ENCODE measurements around the gene HDAC11.

HDAC11 gene

DNA sequence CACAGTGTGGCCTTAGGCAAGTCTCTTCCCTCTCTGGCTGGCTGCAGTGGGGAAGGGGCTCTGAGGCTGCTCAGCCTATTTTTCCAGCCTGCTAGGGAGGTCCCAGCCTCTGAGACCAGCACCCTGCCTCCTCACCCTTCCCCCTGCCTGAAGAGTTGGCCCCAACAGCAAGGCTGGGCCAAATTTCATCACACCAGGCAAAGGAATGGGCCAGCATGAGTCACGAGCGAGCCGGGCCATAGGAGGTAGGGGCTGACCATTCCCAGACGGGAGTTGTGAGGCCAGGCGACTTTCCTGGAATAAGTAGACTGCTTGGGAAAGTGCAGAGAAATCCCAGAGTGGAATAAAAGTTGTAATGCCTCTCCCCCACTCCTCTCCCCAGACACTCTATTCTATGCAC, 63.1 kb downstream of the HDAC11 start:
- no peak for DNase-seq (ENCODE audit: low read depth in 2 of 2)

DNA sequence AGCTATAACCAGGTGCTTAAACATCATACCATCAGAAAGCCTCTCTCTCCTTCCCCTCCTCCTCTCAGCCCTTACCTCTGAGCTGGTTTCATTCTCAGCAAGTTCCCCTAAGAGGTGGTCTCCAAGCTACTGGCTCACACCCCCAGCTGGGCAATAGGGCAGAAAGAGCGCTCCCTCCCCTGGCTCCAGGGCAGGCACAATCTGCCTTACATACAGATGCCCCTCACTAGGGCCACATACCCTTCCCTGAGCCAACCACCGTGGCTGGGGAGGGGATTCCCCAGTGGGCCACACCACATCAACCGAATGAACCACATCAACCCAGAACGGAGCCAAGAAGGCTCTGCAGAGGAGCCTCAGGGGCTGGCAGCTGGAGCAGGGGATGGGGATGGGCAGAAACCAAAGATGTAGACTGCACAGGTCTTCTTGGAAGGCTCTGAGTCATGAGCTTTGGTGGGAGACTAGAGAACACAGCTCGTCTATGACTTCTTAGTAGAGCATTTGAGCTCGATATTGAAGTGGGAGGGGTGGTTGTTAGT, 64.3 kb downstream of the HDAC11 start:
- DNase-seq (ENCODE audit: low read depth in 2 of 2), result peak in 1 of 2 donors; percentile 6

DNA sequence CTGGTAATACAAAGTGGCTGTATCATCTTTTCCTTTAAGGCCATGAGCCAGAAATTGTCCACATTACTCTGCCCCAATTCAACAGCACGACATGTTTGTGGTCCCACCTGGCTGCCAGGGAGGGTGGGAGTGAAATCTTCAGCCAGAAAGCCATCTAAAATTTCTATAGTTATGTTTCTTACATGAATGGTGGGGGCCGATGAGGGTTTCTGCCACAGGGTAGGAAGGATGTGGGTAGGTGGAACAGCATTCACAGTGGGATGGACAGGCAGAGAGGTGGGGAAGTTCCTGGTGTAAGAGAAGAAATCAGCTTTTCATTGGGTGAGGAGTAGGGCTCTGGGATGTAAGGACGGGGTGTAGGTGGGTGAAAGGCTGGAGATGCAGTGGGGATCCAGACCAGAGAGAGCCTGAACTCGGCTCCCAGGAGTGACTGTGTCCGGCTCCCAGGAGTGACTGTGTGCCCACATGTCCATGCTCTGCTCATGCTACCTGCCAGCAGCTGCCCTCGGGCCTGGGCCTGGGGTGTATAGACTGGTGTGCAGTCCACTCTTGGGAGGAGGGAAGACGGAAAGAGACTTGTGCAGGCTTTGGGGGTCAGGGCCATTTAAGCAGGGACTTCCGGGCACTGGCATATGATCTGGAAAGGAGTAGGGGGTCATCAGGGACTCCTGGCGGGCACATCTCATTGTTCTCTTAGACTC, 65.0 kb downstream of the HDAC11 start:
- no peak for DNase-seq (ENCODE audit: low read depth in 2 of 2)

DNA sequence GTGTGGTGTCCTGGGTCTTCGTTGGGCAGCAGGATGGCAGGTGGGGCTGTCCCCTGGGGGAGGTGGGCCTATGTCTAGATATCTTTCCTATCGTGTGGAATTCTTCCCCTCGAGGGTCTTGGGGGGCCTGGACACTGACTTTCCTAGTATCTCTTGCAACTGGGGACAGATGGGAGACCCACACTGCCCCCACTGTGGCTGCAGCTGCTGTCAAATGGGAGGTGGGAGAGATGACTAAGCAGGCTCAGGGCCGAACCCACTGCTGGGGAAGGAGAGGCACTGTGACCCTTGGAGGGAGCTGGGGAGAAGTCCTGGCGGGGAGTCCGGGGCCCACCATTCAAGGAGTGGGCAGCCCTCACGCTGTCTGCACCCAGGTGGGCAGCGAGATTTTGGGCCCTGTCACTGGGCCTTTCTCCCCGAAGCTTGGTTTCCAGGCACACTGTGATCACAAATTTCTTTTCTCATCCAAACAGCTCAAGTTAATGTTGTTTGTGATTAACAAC, 65.9 kb downstream of the HDAC11 start:
- DNase-seq (ENCODE audit: low read depth in 2 of 2), result no peak

DNA sequence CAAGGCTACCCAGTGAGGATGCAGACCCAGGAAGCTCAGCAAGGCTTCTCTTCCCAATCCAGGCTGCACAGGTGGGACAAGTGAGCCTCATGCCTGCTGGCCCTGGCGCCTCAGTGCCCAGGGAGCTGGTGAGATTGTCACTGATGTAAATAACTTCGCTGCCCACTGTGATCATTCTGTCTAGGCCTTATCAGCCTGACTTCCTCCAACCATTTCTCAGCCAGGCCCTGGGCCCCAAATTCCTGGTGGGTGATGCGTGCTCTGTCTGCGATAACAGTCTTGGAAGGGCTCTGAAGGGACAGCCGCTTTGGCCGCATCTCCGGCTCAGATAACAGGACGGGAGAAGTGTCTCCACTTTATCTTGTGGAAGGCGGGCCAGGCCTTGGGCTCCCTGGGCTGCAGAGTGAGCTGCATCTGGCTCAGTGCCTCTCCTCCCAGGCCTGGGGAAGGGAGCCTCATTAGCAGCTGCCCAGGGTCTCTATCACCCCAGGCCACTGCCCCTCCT, 66.6 kb downstream of the HDAC11 start:
- no peak for DNase-seq (ENCODE audit: low read depth in 2 of 2)

DNA sequence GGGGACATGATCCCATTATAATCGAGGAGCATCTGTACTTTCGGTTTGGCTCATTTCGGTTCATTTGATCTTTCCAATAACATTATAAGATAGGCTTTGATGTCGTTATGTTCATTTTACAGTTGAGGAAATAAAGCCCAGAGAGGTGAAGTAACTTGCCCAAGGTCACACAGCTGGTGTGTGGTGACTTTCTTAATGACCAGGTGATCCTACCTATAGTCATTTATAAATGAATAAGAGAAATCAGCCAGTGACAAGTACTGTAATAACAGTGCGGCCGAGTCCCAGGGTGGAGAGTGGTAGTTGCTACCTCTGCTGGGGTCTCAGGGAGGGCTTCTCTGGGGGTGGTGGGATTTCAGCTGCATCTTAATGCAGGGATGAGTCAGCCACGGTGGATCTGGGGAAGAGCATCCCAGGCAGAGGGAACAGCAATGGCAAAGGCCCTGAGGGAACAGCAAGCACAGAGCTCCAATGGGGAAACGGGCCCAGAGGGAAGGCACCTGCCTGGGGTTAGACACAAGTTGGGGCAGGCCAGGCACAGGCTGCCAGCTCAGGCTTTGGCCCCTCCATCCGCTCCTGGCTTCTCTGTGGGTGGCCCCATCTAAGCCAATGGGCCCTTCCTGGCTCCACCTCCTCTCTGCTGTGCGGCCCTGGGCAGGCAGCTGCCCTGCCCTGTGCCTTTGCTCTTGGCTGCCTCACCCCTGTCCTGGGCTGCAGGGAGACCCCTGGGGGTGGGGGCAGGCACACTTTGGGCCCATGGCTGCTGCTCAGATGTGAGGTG, 67.7 kb downstream of the HDAC11 start:
- no peak for DNase-seq (ENCODE audit: low read depth in 2 of 2)

DNA sequence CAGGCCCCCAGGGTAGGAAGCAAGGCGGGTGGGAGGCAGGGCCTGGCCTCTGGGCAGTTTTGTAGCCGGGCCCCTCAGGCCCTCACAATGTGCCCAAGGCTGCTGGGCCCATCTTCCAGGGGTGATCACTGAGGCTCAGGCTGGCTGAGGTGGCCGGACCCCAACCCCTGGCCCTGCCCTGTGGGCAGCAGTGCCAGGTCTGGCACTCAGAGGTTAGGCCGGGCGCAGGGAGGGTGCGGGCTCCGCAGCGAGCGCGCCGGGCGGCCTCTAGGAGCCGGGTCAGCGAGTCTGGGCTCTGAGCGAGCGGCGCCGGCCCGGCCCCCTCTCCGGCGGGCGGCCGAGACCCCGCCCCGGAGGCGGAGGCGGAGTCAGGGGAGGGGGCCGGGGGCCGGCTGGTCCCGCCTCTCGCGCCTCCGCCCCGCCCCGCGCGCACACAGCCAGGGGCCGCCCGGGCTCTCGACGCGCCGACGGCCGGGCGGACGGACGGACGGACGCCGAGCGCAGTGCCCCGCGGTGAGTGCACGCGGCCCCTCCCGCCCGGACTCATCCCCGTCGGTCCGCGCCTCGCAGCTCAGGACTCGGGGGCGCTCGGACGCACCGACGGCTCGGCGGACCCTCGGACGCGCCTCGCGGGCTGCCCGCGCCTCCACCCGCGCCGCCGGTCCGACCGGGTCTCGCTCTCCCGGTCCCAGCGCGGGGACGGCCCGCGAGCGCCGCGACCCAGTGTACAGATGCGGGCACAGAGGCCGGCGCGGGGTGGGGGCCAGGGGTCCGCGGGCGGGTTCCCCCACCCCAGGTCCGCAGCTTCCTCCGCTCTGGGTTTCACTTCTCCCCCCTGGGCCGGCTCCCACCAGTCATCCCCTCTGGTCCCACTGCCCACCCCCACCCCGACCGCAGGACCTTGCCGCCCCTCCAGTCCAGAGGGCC, 68.9 kb downstream of the HDAC11 start, which contains the start of gene FBLN2:
Gene FBLN2, plus strand, starts transcription at position 430 of the 927 bp plus-strand sequence. CDS start 21,231 bp downstream, outside the sequence.
- DNase-seq (ENCODE audit: low read depth in 2 of 2), result no peak

DNA sequence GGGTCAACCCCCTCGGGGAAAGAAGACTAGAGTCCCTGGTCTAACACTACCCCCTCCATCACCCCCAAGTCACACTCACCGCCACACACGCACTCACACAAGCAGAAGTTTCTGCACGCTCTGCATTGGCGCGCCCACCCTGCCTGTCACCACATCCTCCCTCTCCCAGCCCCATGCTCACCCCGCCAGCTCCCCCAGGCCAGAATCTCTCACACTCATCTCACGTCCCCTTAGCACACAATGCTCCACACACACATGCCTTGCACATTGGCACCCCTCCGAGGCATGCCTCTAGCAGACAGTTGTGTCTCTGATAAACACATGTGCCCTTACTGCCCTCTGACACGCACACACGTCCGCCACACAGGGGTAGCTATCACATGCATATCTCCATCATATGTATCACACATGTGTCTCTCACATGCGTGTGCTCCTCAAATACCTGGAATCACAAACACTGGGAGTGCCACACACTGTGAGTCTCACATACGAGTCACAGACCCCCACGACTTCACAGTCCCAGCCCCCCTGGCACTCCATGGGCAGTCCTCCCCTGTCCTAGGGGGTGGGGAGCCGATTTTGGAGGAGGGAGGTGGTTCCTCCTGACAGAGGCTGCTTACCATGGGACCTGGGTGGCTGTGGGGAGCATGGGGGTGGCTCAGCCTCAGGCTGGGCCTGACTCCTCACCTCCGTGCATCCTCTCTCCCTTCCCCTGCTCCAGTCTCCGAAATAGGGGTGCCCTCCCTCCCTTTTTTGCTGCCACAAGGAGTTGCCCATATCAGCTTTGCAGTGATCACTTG, 69.7 kb downstream of the HDAC11 start:
- no peak for DNase-seq (ENCODE audit: low read depth in 2 of 2)

DNA sequence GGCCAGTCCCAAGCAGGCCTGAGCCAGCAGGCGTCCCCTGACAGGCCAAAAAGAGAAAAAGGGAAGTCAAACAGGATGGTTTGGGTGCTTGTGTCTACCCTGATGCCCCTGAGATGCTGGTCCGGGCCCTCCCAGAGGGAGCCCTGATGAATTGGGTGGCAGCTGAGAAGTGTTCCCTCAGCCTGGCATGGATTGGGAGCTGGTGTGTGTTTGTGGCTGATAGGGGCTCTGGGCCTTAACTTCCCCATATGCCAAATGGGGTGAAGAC, 70.3 kb downstream of the HDAC11 start:
- DNase-seq (ENCODE audit: low read depth in 2 of 2), result no peak

DNA sequence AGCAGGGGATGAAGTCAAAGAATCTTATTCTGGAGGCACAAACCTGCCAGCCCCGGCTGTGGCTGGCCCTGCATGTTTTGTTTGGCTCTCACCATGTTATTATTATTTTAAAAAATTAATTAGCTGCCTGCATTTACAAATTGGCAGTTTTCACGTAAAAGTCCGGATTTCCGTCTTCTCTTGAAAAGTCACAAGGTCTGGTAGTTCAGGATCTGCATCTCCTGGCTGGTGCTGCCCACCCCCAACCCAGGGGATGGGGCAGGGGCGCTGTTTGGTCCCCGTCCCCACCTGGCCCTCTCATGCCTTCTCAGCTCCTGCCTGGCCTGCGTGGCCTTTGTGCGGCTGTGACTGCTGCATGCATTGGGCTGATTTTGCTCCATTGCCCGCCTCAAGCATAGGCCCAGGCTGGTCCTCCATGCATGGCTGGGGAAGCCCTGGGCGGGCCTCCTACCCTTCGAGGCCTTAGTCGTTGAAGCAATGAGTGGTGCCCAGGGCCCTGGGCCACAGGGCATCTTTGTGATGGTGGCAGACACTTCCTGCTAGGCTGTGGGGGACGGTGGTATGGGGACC, 70.8 kb downstream of the HDAC11 start:
- no peak for DNase-seq (ENCODE audit: low read depth in 2 of 2)

DNA sequence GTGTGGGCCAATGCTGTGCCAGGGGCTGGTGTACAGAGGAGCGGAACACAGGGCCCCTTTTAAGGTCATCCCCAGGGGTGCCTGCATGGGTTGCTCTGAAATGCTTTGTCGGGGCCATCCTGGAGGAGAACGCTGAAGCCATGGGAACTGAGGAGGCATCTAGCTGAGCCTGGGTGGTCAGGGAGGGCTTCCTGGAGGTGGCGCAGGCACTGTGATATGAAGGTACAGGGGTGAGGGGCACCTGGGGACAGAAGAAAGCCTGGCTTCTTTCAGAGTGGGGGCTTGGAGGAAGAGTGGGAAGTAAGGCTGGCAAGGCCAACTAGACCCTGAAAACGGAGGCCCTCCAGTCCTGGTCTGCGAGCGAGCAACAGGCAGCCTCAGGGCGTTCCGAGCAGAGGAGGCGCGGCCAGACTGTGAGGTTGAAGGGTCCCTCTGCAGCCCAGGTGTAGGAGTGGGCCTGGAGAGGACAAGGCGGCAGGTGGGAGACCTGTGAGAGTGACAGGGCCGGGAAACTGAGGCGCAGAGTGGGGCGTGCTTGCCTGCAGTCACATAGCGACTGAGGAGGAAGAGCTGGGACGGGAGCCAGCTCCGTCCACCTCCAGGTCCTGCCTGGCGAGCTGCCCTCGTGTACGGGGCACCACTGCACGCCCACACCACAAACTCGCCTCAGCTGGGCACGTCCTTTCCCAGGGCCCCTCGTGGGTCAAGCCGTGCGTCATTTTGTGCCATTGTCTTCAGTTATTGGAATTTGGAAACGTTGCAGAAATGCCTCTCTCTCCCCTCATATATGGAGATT, 72.9 kb downstream of the HDAC11 start:
- DNase-seq (ENCODE audit: low read depth in 2 of 2), result no peak

DNA sequence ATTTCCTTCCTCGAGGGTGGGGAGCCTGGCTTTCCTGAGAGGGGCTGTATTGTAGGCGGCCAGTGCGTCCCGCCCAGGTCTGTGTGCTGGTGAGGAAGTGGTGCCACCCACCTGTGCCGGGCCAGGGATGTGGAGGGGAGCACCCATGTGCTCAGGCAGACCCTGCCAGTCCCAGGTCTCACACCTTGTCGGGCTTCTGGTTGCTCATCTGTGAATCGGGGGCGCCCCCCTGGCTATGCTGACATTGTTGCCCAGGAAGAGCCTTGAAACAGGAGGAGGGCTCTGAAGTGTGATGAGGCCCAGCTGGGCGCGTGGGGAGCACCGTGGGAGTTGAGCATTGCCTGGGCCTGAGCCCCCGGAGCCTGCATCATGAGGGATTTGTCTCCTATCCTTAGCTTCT, 73.6 kb downstream of the HDAC11 start:
- DNase-seq (ENCODE audit: low read depth in 2 of 2), result no peak

DNA sequence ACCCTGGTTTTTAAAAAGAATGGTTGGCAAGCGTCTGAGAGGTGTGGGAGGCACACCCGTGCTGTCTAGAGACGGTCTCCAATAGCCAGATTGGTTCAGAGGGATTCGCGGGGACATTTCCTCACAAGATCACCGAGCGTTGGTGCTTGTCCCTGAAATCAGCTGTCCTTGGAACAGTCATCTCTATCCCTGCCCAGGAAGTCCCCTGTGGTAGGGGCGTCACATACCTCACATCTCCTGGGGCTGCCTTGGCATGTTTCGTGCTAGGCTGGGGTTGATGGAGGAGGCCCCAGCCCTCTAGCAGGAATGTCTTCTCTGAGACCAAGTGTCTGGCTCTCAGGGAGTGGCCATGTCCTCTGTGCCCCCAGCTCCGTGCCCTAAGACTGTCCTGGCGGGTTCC, 75.6 kb downstream of the HDAC11 start:
- DNase-seq (ENCODE audit: low read depth in 2 of 2), result no peak
